Breast epithelium (tissue), 3 donors: ENCODE data around the gene TMC3.

Source experiments
- POLR2A ChIP-seq: fragments of 450-650 bp; IDR thresholded peaks from one replicate; pipeline ENCODE4 v1.6.1; 2016; ENCODE audit warnings: antibody characterized with exemption, mild to moderate bottlenecking, moderate library complexity
- TF ChIP-seq, protein P1 (sequence below), 3 donors: fragments of 450-650 bp; IDR thresholded peaks; one replicate each; pipeline ENCODE4 v1.5.1; 2016 to 2017; ENCODE audit warnings: antibody characterized with exemption in 3 of 3, mild to moderate bottlenecking in 3 of 3, moderate library complexity in 3 of 3

DNA sequence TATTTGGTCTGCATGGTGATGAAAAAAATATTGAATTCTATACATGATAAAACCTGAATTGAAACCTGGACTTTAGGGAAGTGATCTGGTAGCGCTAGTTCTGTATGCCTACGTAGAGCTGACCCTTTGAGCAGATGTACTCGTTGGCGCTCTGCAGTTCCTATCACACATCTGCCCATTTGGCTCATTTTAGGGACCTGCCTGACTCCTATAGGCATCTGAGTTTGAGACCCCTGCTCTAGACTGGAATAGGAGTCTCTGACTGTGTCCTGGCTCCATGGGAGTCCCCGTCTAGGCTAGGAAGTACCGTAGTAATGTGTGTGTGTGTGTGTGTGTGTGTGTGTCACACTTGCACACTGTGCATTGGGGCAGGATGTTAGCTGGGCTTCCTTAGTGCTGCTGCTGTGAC is 71.3 kb downstream of the TMC3 start:
- TF ChIP-seq, protein P1, sequence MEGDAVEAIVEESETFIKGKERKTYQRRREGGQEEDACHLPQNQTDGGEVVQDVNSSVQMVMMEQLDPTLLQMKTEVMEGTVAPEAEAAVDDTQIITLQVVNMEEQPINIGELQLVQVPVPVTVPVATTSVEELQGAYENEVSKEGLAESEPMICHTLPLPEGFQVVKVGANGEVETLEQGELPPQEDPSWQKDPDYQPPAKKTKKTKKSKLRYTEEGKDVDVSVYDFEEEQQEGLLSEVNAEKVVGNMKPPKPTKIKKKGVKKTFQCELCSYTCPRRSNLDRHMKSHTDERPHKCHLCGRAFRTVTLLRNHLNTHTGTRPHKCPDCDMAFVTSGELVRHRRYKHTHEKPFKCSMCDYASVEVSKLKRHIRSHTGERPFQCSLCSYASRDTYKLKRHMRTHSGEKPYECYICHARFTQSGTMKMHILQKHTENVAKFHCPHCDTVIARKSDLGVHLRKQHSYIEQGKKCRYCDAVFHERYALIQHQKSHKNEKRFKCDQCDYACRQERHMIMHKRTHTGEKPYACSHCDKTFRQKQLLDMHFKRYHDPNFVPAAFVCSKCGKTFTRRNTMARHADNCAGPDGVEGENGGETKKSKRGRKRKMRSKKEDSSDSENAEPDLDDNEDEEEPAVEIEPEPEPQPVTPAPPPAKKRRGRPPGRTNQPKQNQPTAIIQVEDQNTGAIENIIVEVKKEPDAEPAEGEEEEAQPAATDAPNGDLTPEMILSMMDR (IDR thresholded peaks at IDR 0.05) = no peak
- TF ChIP-seq POLR2A = no peak
